HepG2 (cell line): ENCODE results near the gene MED9. TPM values are rescaled to one million over a fixed set of nuclear protein-coding genes. Genes with fewer than 3 reads are reported as not detected.

Experiments
- ARNTL ChIP-seq: sonication (generic); formaldehyde crosslinking; IDR thresholded peaks from 2 replicates; pipeline ENCODE4 v1.4.0; 2020; ENCODE audit warnings: mild to moderate bottlenecking, missing genetic modification reagents
- ELF3 ChIP-seq: IDR thresholded peaks from 2 replicates; pipeline ENCODE4 v1.6.1; 2016; ENCODE audit warnings: missing genetic modification reagents, missing compliant biosample characterization
- FOXJ3 ChIP-seq: sonication (generic); formaldehyde crosslinking; IDR thresholded peaks from 2 replicates; pipeline ENCODE4 v1.4.0; 2020; ENCODE audit warnings: missing genetic modification reagents, mild to moderate bottlenecking, borderline replicate concordance
- GABPA ChIP-seq, 2 experiments: IDR thresholded peaks; 2 replicates each; pipeline ENCODE4 v1.6.1; 2011 to 2016; ENCODE audit warnings: low read depth in 2 of 2, low read length in 1 of 2, missing biosample characterization in 1 of 2, missing genetic modification characterization in 1 of 2
- GABPB1 ChIP-seq: IDR thresholded peaks from 2 replicates; pipeline ENCODE4 v1.6.1; 2016; ENCODE audit warnings: mild to moderate bottlenecking, missing genetic modification reagents, moderate library complexity, missing compliant biosample characterization
- GATA4 ChIP-seq: sonication (generic); IDR thresholded peaks from 2 replicates; pipeline ENCODE4 v1.6.1; 2016; ENCODE audit warnings: antibody characterized with exemption, low read depth, borderline replicate concordance
- KDM3A ChIP-seq: IDR thresholded peaks from 2 replicates; pipeline ENCODE4 v1.6.1; 2018; ENCODE audit warnings: low read depth, missing compliant biosample characterization
- MIER2 ChIP-seq: IDR thresholded peaks from 2 replicates; pipeline ENCODE4 v1.6.1; 2016; ENCODE audit warnings: missing biosample characterization, missing genetic modification reagents
- MIER3 ChIP-seq: IDR thresholded peaks from 2 replicates; pipeline ENCODE4 v1.6.1; 2016; ENCODE audit warnings: missing compliant biosample characterization, borderline replicate concordance
- NFE2L2 ChIP-seq: fragments of 150-350 bp; IDR thresholded peaks from 2 replicates; pipeline ENCODE4 v1.6.1; 2014; ENCODE audit warnings: low read length
- NFIC ChIP-seq: IDR thresholded peaks from 2 replicates; pipeline ENCODE4 v1.6.1; 2012; ENCODE audit warnings: mild to moderate bottlenecking, low read length, inconsistent platforms
- RXRA ChIP-seq: sonication (generic); formaldehyde crosslinking; IDR thresholded peaks from 2 replicates; pipeline ENCODE4 v1.5.1; 2020; ENCODE audit warnings: missing genetic modification reagents
- SAFB2 ChIP-seq: sonication (generic); formaldehyde crosslinking; IDR thresholded peaks from 2 replicates; pipeline ENCODE4 v1.5.1; 2020; ENCODE audit warnings: missing genetic modification reagents, low read depth, mild to moderate bottlenecking, borderline replicate concordance
- XRCC5 ChIP-seq: fragments of 200-400 bp; formaldehyde crosslinking; optimal IDR thresholded peaks from 2 replicates; pipeline ENCODE3; 2017; ENCODE audit warnings: mild to moderate bottlenecking, low read length
- ZFP36L1 ChIP-seq: sonication (generic); formaldehyde crosslinking; IDR thresholded peaks from 2 replicates; pipeline ENCODE4 v1.8.0; 2022; ENCODE audit warnings: mild to moderate bottlenecking, missing genetic modification reagents, moderate library complexity
- ZNF138 ChIP-seq: sonication (generic); formaldehyde crosslinking; IDR thresholded peaks from 2 replicates; pipeline ENCODE4 v1.5.0; 2020; ENCODE audit warnings: mild to moderate bottlenecking, low read depth, missing genetic modification reagents
- ZNF251 ChIP-seq: sonication (generic); formaldehyde crosslinking; IDR thresholded peaks from 2 replicates; pipeline ENCODE4 v1.9.0; 2021; ENCODE audit warnings: mild to moderate bottlenecking, missing genetic modification reagents
- ZNF430 ChIP-seq: sonication (generic); formaldehyde crosslinking; IDR thresholded peaks from 2 replicates; pipeline ENCODE4 v1.9.0; 2021; ENCODE audit warnings: mild to moderate bottlenecking, missing genetic modification reagents
- ZNF460 ChIP-seq: sonication (generic); formaldehyde crosslinking; IDR thresholded peaks from 2 replicates; pipeline ENCODE4 v1.5.1; 2020; ENCODE audit warnings: missing genetic modification reagents, mild to moderate bottlenecking, borderline replicate concordance
- ZNF546 ChIP-seq: sonication (generic); formaldehyde crosslinking; conservative IDR thresholded peaks from 2 replicates; pipeline ENCODE4 v1.8.1; 2023; ENCODE audit warnings: mild to moderate bottlenecking, missing genetic modification reagents
- ZNF607 ChIP-seq: sonication (generic); formaldehyde crosslinking; IDR thresholded peaks from 2 replicates; pipeline ENCODE4 v1.5.1; 2020; ENCODE audit warnings: missing genetic modification reagents, mild to moderate bottlenecking, borderline replicate concordance
- ZNF619 ChIP-seq: sonication (generic); formaldehyde crosslinking; IDR thresholded peaks from 2 replicates; pipeline ENCODE4 v1.4.0; 2020; ENCODE audit warnings: mild to moderate bottlenecking, missing genetic modification reagents
- ZNF749 ChIP-seq: sonication (generic); formaldehyde crosslinking; IDR thresholded peaks from 2 replicates; pipeline ENCODE4 v1.8.0; 2022; ENCODE audit warnings: mild to moderate bottlenecking, missing genetic modification reagents, moderate library complexity, borderline replicate concordance
- polyA plus RNA-seq, 8 experiments: library from polyadenylated mRNA; depleted of rRNA in 3 of 8; stranded (reverse) in 7 of 8; unstranded in 1 of 8; fragments of >200 nt; fragmentation: Illumina TruSeq in 4 of 8; extraction: Trizol in 4 of 8; gene quantifications; 2 replicates each; pipeline versions ENCODE4 v1.2.1 to v1.2.3, GENCODE V29; 2011 to 2016; ENCODE audit warnings: low read depth in 4 of 8, missing spikeins in 1 of 8, mixed read lengths in 1 of 8; ENCODE audit not compliant: insufficient read depth in 1 of 8
- total RNA-seq, 5 experiments: library from RNA; depleted of rRNA; stranded (reverse); fragments of >200 nt; fragmentation: Illumina TruSeq; extraction: Trizol; gene quantifications; 2 replicates each; pipeline ENCODE4 v1.2.3, GENCODE V29; 2016; ENCODE audit warnings: low read depth in 1 of 5
- TF ChIP-seq, protein P1 (sequence below): IDR thresholded peaks from 2 replicates; pipeline ENCODE4 v1.6.1; 2016; ENCODE audit warnings: low read depth
- TF ChIP-seq, protein P2 (sequence below): IDR thresholded peaks from 2 replicates; pipeline ENCODE4 v1.6.1; 2016; ENCODE audit warnings: low read depth, borderline replicate concordance
- TF ChIP-seq, protein P3 (sequence below): IDR thresholded peaks from 2 replicates; pipeline ENCODE4 v1.6.1; 2012; ENCODE audit warnings: inconsistent platforms

Gene MED9
- total and polyA plus RNA-seq, 2 of the 13 experiments (the other 11 are each of a cell fraction or from before 2014, with no cell fraction given), result 11.9 to 15.1 TPM

DNA sequence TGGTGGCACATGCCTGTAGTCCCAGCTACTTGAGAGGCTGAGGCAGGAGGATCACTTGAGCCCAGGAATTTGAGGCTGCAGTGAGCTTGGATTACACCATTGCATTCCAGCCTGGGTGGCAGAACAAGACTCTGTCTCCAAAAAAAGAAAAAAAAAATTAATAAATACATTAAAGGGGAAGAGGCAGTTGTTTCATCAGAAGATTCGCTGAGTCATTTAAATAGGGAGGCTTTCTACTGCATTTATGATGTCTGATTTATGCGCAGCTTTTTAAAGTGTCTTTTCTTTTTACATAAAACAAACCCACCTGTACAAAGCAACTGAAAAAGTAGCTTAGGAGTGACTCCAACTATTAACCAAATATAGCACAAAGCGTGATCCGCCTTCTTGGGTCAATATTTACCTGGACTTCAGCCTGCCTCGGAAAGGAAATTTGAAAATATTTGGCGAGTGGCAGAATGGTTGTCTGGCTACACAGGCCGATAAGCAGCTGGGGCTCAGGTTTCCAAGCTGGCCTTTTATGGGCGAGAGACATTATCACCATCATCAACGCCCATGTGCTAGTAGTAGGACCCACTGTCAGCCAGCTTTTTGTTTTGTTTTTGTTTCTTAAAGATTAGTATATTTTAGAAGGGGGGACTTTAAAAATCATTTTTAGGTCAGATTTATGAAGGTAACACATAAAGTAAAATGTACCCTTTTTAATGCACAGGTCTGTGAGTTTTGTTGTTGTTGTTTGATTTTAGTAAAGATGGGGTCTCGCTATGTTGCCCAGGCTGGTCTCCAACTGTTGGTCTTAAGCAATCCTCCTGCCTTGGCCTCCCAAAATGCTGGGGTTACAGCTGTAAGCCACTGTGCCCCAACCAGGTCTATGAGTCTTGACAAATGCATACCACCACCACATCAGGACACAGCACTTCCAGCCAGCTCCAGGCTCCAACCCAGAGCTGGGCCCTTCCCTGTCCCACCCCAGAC is 61.9 kb downstream of the MED9 start (continued):
- TF ChIP-seq RXRA (peak; percentile 39; the same call in 1 of the 2 replicates), ZNF430 (peak; percentile 72; the same call in 1 of the 2 replicates), ELF3 (CRISPR knock-in tag) (peak; percentile 87), NFE2L2 (peak; percentile 97), NFIC (peak; percentile 94), XRCC5 (peak; percentile 26), FOXJ3 (peak; percentile 82; the same call in 1 of the 2 replicates), GABPB1 (CRISPR knock-in tag) (peak; percentile 13; the same call in 1 of the 2 replicates), KDM3A (CRISPR knock-in tag) (0 out of 2 replicates have a peak, but pooled peaks have one; percentile 33), ZNF251 (CRISPR knock-in tag) (no peak), ZNF460 (CRISPR knock-in tag) (no peak), MIER2 (CRISPR knock-in tag) (0 out of 2 replicates have a peak, but pooled peaks have one; percentile 58), MIER3 (CRISPR knock-in tag) (peak; percentile 77; the same call in 1 of the 2 replicates), ARNTL (CRISPR knock-in tag) (peak; percentile 84; the same call in 1 of the 2 replicates), GABPA (IDR thresholded peaks at IDR 0.05; ENCODE audit: low read depth, low read length) (no peak), GABPA (CRISPR knock-in tag; IDR thresholded peaks at IDR 0.05; ENCODE audit: low read depth) (peak; percentile 39; the same call in 1 of the 2 replicates), SAFB2 (CRISPR knock-in tag) (no peak), ZNF138 (no peak), ZNF619 (no peak), ZFP36L1 (CRISPR knock-in tag) (peak; percentile 87; the same call in 1 of the 2 replicates), GATA4 (peak; percentile 78; the same call in 1 of the 2 replicates), ZNF546 (CRISPR knock-in tag) (no peak), ZNF607 (CRISPR knock-in tag) (no peak), ZNF749 (CRISPR knock-in tag) (peak; percentile 47; the same call in 1 of the 2 replicates)
- TF ChIP-seq, protein P1, sequence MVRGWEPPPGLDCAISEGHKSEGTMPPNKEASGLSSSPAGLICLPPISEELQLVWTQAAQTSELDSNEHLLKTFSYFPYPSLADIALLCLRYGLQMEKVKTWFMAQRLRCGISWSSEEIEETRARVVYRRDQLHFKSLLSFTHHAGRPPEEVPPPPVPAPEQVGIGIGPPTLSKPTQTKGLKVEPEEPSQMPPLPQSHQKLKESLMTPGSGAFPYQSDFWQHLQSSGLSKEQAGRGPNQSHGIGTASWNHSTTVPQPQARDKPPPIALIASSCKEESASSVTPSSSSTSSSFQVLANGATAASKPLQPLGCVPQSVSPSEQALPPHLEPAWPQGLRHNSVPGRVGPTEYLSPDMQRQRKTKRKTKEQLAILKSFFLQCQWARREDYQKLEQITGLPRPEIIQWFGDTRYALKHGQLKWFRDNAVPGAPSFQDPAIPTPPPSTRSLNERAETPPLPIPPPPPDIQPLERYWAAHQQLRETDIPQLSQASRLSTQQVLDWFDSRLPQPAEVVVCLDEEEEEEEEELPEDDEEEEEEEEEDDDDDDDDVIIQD (CRISPR knock-in tag), result peak; percentile 44; the same call in 1 of the 2 replicates
- TF ChIP-seq, protein P2, sequence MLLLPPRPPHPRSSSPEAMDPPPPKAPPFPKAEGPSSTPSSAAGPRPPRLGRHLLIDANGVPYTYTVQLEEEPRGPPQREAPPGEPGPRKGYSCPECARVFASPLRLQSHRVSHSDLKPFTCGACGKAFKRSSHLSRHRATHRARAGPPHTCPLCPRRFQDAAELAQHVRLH, result peak; percentile 50; the same call in 1 of the 2 replicates
- TF ChIP-seq, protein P3, sequence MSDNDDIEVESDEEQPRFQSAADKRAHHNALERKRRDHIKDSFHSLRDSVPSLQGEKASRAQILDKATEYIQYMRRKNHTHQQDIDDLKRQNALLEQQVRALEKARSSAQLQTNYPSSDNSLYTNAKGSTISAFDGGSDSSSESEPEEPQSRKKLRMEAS, result peak; percentile 63
